ENCODE measurements around the gene CNOT3. TPM values are rescaled to one million over a fixed set of nuclear protein-coding genes. Genes with fewer than 3 reads are reported as not detected.
A peak's percentile ranks its signal among the peaks of the same experiment; 100 is the strongest.

The CNOT3 gene
- total RNA-seq, 3 donors from 2014 or later, result 90.8 to 102 (median 100) TPM

GRCh38 chr19:54133312-54133956 lies 4.1 kb upstream of the CNOT3 start:
- Mint-ChIP-seq H3K36me3 (ENCODE audit: insufficient read depth) (peaks cover 5% of the 10 kb centered on the region), H3K4me3 (no peak overlapping the region), H3K9me3 (no peaks in the 10 kb centered on the region)

DNA sequence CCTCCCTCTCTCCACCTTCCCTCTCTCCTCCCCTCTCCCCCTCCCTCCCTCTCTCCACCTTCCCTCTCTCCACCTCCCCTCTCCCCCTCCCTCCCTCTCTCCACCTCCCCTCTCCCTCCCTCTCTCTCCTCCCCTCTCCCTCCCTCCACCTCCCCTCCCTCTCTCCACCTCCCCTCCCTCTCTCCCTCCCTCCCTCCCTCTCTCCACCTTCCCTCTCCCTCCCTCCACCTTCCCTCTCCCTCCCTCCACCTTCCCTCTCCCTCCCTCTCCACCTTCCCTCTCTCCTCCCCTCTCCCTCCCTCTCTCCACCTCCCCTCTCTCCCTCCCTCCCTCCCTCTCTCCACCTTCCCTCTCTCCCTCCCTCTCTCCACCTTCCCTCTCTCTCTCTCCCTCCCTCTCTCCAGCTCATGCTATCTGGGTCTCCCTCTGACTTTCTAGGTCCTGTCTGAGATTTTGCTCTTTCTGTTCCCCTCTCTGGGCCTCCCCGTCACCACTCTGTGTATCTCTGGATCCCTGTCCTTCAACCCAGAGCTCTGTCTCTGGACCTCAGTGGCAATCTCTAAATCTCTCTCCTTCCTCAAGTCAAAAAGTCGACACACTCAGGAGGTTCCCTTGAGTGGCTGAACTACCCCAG lies 3.5 kb upstream of the CNOT3 start:
- Mint-ChIP-seq H3K36me3 (ENCODE audit: insufficient read depth) (peaks cover 5% of the 10 kb centered on the region), H3K4me1 (ENCODE audit: low read depth) (peaks cover 18% of the 10 kb centered on the region), H3K27me3 (ENCODE audit: low read depth) (no peaks in the 10 kb centered on the region), H3K9me3 (no peaks in the 10 kb centered on the region), H3K4me3 (no peak overlapping the region)
- ATAC-seq (no peak), DNase-seq (no peak)

More at GRCh38 chr19:54133312-54133956, 4.1 kb upstream of the CNOT3 start:
- no peak for ATAC-seq
- Mint-ChIP-seq H3K4me1 (ENCODE audit: low read depth) (peaks cover 12% of the 10 kb centered on the region), H3K27me3 (ENCODE audit: low read depth) (no peaks in the 10 kb centered on the region)
- DNase-seq, result no peak

DNA sequence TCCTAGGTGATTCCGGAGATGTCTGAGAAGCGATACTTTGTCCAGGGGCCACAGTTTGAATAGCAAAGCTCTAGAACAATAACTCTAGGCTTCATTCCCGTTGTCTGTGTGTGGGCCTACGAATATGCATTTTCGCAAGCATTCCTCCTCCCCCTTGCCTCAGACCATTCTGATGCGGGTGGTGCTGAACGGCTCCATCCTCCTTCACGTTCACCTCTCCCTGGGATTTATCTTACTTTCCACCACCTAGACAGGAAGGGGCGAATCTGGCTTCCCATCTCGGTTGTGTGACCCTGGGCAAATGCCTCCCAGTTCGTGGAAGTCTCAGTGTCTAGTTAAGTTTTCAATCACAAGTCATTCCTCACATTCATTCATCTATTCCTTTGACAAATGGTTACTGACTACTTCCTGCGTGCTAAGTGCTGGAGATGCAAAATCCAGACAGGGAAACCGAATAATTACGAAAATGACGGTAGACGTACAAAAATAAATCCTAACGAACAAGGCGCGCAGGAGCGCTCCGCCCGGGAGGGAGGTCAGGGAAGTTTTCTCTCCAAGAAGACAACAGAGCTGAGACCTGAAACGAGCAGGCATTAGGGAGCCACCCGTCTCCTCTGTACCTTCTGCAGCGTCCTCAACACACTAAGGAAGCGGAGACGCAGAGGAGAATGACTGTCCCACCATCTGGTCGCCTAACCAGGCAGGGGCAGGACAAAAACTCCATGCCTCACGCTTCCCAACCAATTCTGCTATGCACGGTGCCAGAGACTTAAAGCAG lies 1.3 kb upstream of the CNOT3 start:
- ATAC-seq (no peak), DNase-seq (no peak)
- Mint-ChIP-seq H3K36me3 (ENCODE audit: insufficient read depth) (peaks cover 5% of the 10 kb centered on the region), H3K27me3 (ENCODE audit: low read depth) (no peaks in the 10 kb centered on the region), H3K4me1 (ENCODE audit: low read depth) (peaks cover 38% of the 10 kb centered on the region), H3K4me3 (peak overlapping the region; percentile 81), H3K9me3 (no peaks in the 10 kb centered on the region)

DNA sequence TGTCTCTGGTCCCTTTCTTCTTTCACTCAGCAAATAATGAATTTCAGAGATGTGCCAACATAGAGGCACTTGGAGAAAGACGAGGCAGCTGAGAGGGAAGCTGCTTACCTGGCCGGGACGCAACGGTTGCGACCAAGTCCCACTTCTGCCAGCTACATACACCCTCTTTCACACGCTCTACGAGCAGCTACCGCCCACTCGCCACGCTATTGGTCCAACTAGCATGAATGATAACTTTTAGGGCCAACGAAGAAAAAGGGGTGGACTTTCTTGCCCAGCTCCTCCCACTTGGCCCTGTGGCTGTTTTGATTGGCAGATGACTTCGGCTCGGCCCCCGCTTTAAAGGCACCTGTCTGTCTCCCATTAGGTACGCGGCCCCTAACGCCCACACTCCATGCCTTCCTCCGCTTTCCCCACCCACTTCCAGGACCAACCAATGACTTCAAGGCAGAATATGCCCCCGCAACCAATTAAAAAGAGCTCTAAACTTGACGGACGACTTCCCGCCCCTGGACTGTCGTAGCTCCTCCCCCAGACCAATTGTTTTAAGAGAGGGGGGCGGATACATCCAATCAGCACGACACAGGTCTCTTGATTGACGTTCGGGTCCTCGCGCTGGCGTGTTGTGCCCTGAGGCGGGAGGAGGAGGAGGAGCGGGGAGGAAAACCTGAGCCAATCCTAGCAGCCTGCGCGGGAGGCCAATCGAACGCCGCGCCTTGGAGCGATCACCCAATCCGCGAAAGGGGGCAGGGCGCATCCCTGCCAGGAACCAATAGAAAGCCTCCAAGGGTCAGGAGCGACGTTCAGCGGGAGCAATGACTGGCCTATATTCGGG lies 481 bp upstream of the CNOT3 start:
- Mint-ChIP-seq H3K4me1 (ENCODE audit: low read depth) (peaks cover 42% of the 10 kb centered on the region), H3K27me3 (ENCODE audit: low read depth) (no peaks in the 10 kb centered on the region), H3K36me3 (ENCODE audit: insufficient read depth) (peaks cover 9% of the 10 kb centered on the region), H3K4me3 (peak overlapping the region; percentile 81), H3K9me3 (no peaks in the 10 kb centered on the region)
- ATAC-seq, result peak; percentile 81 to 85
- peak; percentile 98 for DNase-seq

- Mint-ChIP-seq H3K27me3 (ENCODE audit: low read depth) (no peaks in the 10 kb centered on the region), H3K4me1 (ENCODE audit: low read depth) (peaks cover 43% of the 10 kb centered on the region), H3K4me3 (peak overlapping the region; percentile 96), H3K36me3 (ENCODE audit: insufficient read depth) (peaks cover 18% of the 10 kb centered on the region), H3K9me3 (no peaks in the 10 kb centered on the region)
- no peak for ATAC-seq
- no peak for DNase-seq
Observed at GRCh38 chr19:54138489-54139256, 1.1 kb downstream of the CNOT3 start.

DNA sequence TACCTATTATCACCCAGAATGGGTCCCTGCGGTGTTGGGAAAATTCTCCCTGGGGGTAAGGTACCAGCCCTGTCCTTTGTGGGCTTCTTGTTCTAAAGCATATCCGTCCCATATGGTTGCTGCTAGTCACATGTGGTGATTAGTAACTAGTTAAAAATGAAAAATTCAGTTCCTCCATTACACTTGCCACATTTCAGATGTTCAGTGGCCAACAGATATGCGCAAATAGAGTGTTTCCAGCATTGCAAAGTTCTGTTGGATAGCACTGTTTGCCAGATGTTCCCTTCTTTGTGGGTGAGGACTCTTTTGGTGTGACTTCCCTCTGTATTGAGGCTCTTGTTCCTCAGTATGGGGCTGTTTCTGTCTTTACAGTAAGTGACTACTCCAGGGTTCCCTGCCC lies 3.8 kb downstream of the CNOT3 start:
- no peak for ATAC-seq
- H3K4me3 Mint-ChIP-seq, result no peak overlapping the region

DNA sequence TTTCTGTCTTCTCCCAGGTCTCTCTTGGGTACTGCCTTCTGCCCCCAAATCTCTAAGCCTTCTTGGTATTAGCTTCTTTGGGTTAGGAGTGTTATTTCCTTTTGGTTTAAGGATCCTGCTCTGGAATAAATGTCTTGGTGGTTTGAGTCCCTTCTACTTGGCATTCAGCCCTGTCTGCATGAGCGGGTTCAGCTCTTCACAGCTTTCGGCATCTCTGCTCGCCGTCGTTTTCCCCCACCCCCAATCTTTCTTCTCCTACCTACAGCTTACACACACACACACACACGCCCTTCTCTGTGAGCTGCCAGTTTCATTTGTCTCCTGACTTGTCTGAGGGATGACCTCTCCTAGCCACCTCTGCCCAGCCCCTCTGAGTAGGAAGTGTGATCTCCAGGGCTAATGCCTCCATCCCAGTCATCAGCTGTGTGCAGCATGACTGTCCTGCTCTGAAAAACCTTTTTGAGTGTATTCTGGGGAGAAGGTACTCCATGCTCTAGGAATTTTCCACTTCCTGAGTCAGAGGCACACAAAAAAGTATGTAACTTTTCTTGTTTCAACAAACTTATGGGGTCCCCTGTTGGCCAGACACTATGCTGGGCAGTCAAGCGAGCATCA lies 4.7 kb downstream of the CNOT3 start:
- H3K27me3 Mint-ChIP-seq (ENCODE audit: low read depth), result no peaks in the 10 kb centered on the region
- H3K9me3 Mint-ChIP-seq, result no peaks in the 10 kb centered on the region
- peaks cover 31% of the 10 kb centered on the region for H3K4me1 Mint-ChIP-seq (ENCODE audit: low read depth)
- no peak for ATAC-seq
- no peak for DNase-seq
- no peak overlapping the region for H3K4me3 Mint-ChIP-seq
- H3K36me3 Mint-ChIP-seq (ENCODE audit: insufficient read depth), result peaks cover 39% of the 10 kb centered on the region

More for the DNA sequence above, 3.8 kb downstream of the CNOT3 start:
- DNase-seq, result no peak
- no peaks in the 10 kb centered on the region for H3K9me3 Mint-ChIP-seq
- H3K4me1 Mint-ChIP-seq (ENCODE audit: low read depth), result peaks cover 37% of the 10 kb centered on the region
- H3K27me3 Mint-ChIP-seq (ENCODE audit: low read depth), result no peaks in the 10 kb centered on the region
- peaks cover 31% of the 10 kb centered on the region for H3K36me3 Mint-ChIP-seq (ENCODE audit: insufficient read depth)

DNA sequence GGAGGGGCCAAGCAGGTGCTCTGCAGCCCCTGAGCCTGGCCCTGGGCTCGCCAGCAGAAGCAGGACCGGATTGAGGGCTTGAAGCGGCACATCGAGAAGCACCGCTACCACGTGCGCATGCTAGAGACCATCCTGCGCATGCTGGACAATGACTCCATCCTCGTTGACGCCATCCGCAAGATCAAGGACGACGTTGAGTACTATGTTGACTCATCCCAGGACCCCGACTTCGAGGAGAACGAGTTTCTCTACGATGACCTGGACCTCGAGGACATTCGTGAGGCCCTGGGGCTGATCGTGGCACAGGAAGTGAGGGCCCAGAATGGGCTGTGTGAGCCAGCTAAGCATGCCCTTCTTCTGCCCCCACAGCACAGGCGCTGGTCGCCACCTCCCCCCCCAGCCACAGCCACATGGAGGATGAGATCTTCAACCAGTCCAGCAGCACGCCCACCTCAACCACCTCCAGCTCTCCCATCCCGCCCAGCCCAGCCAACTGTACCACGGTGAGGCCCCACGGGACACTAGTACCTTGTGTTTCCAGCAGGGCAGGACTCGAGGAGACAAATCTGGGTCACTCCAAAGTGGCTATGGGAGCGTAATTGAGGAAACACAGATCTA lies 8.1 kb downstream of the CNOT3 start:
- Mint-ChIP-seq H3K4me3 (no peak overlapping the region), H3K36me3 (ENCODE audit: insufficient read depth) (peaks cover 51% of the 10 kb centered on the region), H3K9me3 (no peaks in the 10 kb centered on the region), H3K27me3 (ENCODE audit: low read depth) (no peaks in the 10 kb centered on the region), H3K4me1 (ENCODE audit: low read depth) (peaks cover 11% of the 10 kb centered on the region)
- ATAC-seq, result no peak
- no peak for DNase-seq

GRCh38 chr19:54147676-54148075 lies 10.1 kb downstream of the CNOT3 start:
- no peak for ATAC-seq
- H3K36me3 Mint-ChIP-seq (ENCODE audit: insufficient read depth), result peaks cover 50% of the 10 kb centered on the region

GRCh38 chr19:54148158-54148557 lies 10.6 kb downstream of the CNOT3 start:
- no peak for ATAC-seq
- Mint-ChIP-seq H3K36me3 (ENCODE audit: insufficient read depth) (peaks cover 47% of the 10 kb centered on the region), H3K27me3 (ENCODE audit: low read depth) (no peaks in the 10 kb centered on the region), H3K9me3 (no peaks in the 10 kb centered on the region), H3K4me3 (no peak overlapping the region), H3K4me1 (ENCODE audit: low read depth) (no peaks in the 10 kb centered on the region)
- no peak for DNase-seq

More at GRCh38 chr19:54147676-54148075, 10.1 kb downstream of the CNOT3 start:
- no peaks in the 10 kb centered on the region for H3K9me3 Mint-ChIP-seq
- no peaks in the 10 kb centered on the region for H3K27me3 Mint-ChIP-seq (ENCODE audit: low read depth)
- H3K4me1 Mint-ChIP-seq (ENCODE audit: low read depth), result no peaks in the 10 kb centered on the region
- DNase-seq, result no peak
- H3K4me3 Mint-ChIP-seq, result no peak overlapping the region

GRCh38 chr19:54149021-54149812 lies 11.7 kb downstream of the CNOT3 start:
- no peaks in the 10 kb centered on the region for H3K9me3 Mint-ChIP-seq
- DNase-seq (no peak), ATAC-seq (no peak)
- H3K27me3 Mint-ChIP-seq (ENCODE audit: low read depth), result no peaks in the 10 kb centered on the region
- no peak overlapping the region for H3K4me3 Mint-ChIP-seq
- peaks cover 10% of the 10 kb centered on the region for H3K4me1 Mint-ChIP-seq (ENCODE audit: low read depth)
- peaks cover 40% of the 10 kb centered on the region for H3K36me3 Mint-ChIP-seq (ENCODE audit: insufficient read depth)

GRCh38 chr19:54151362-54152035 lies 13.9 kb downstream of the CNOT3 start:
- Mint-ChIP-seq H3K9me3 (no peaks in the 10 kb centered on the region), H3K27me3 (ENCODE audit: low read depth) (no peaks in the 10 kb centered on the region), H3K4me3 (no peak overlapping the region), H3K4me1 (ENCODE audit: low read depth) (peaks cover 24% of the 10 kb centered on the region), H3K36me3 (ENCODE audit: insufficient read depth) (peaks cover 41% of the 10 kb centered on the region)
- ATAC-seq (no peak), DNase-seq (no peak)

Measured in activated T-cell treated with anti-CD3 and anti-CD28 coated beads, Interleukin-2, amount 50 U/mL, for 4 hours (primary cell).